Activated CD8-positive, alpha-beta T cell treated with anti-CD3 and anti-CD28 coated beads, Interleukin-2, amount 10 ng/mL, durations not matched to agents 7 days and 5 days (primary cell): Measurements from ENCODE around the gene MARCKS. TPM values are rescaled to one million over a fixed set of nuclear protein-coding genes. Genes with fewer than 3 reads are reported as not detected.

Source experiments
- ATAC-seq: fragments of 150-1000 bp; cut with Tn5 transposase; one replicate; pipeline ENCODE4 v1.10.0; 2021; ENCODE audit warnings: moderate library complexity
- CTCF ChIA-PET: fragments of 350-600 bp; sonication (Branson Sonifier 250); formaldehyde crosslinking; loops from one replicate; lab custom pipeline; 2021; ENCODE audit warnings: antibody characterized with exemption; lab: Charles Lee
- POLR2A ChIA-PET: fragments of 350-600 bp; sonication (Branson Sonifier 250); formaldehyde crosslinking; loops from one replicate; lab custom pipeline; 2021; ENCODE audit warnings: antibody characterized with exemption; lab: Charles Lee
- DNase-seq: peaks from one replicate; pipeline ENCODE4 v3.0.0-alpha.2; 2020
- H3K27ac Mint-ChIP-seq: one replicate; pipeline ENCODE4 v1.8.0; 2021; ENCODE audit warnings: mild to moderate bottlenecking, mixed read lengths
- H3K27me3 Mint-ChIP-seq: one replicate; pipeline ENCODE4 v1.8.0; 2021; ENCODE audit warnings: low read depth, mixed read lengths
- H3K36me3 Mint-ChIP-seq: one replicate; pipeline ENCODE4 v1.8.0; 2021; ENCODE audit warnings: low read depth, mixed read lengths
- H3K4me1 Mint-ChIP-seq: one replicate; pipeline ENCODE4 v1.8.0; 2021; ENCODE audit warnings: low read depth, mixed read lengths
- H3K4me3 Mint-ChIP-seq: one replicate; pipeline ENCODE4 v1.8.0; 2021; ENCODE audit warnings: mild to moderate bottlenecking, mixed read lengths
- H3K9me3 Mint-ChIP-seq: one replicate; pipeline ENCODE4 v1.8.0; 2022; ENCODE audit warnings: mixed read lengths; ENCODE audit not compliant: insufficient read depth
- total RNA-seq, 2 experiments: library from RNA; stranded (reverse); gene quantifications; one replicate each; pipeline ENCODE4 v1.2.3, GENCODE V29; 2021

MARCKS gene
- total RNA-seq, 2 experiments from 2014 or later: 0.05 to 0.08 TPM

DNA sequence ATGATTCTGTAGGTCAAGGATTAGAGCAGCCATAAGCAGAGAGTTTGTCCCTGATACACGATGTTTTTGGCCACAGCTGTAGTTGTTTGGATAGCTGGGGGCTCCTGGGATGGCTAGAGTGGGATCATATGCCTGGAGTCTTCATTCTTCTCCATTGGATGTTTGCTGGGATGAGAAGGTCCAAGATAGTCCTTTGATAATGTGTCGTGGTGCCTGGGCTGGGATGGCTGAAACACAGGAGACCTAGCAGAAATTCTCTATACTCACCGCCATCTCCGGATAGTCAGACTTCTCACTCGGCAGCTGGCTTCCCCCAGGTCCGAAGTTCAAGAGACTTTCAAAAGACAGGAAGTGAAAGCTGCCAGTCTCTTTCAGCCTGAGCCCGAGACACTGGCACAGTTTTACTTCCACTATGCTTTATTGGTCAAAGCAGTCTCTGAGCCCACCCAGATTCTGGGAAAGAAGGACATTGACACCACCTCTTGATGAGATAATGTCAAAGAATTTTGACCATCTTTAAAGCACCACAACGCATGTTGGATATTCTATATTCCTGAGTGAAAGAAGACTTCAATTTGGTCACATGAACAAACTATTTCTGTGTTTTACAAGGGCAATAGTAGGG, 16.0 kb downstream of the MARCKS start:
- POLR2A ChIA-PET: no interaction called here
- Mint-ChIP-seq H3K4me1 (peaks cover 6% of the 10 kb centered on the region), H3K36me3 (no peaks in the 10 kb centered on the region), H3K4me3 (no peak overlapping the region), H3K27me3 (peaks cover 23% of the 10 kb centered on the region), H3K9me3 (no peaks in the 10 kb centered on the region), H3K27ac (no peak overlapping the region)
- DNase-seq (peak; percentile 40), ATAC-seq (peak; percentile 47)
- CTCF ChIA-PET: interaction anchor here (1.0 kb wide), 1 partner anchor 14 kb away, joined by 3 read pairs; no protein-coding TSS in a partner anchor

DNA sequence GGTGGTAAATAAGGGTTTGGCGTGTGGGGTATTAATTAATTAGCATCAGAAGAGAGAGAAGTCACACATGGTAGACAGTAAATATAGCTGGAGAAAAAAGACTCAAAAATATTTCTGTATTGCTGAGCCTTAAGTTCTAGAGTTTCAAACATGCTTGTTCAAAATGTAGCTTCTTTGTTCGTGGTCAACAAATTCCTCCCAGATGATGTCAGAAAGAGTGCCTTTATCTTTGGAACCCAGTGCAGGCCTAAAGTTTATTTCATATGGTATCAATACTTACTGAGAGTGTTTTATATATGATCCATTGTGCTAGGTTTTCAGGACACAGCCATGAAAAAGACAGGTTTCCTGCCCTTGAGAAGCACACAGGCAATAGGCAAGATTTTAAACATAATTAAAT, 18.3 kb downstream of the MARCKS start:
- Mint-ChIP-seq H3K9me3 (no peaks in the 10 kb centered on the region), H3K4me1 (peaks cover 6% of the 10 kb centered on the region), H3K36me3 (no peaks in the 10 kb centered on the region), H3K4me3 (no peak overlapping the region), H3K27ac (no peak overlapping the region), H3K27me3 (peaks cover 30% of the 10 kb centered on the region)
- no peak for ATAC-seq
- ChIA-PET CTCF (interaction anchor here (0.8 kb wide), 1 partner anchor 17 kb away, joined by 3 read pairs; no protein-coding TSS in a partner anchor), POLR2A (no interaction called here)
- no peak for DNase-seq

DNA sequence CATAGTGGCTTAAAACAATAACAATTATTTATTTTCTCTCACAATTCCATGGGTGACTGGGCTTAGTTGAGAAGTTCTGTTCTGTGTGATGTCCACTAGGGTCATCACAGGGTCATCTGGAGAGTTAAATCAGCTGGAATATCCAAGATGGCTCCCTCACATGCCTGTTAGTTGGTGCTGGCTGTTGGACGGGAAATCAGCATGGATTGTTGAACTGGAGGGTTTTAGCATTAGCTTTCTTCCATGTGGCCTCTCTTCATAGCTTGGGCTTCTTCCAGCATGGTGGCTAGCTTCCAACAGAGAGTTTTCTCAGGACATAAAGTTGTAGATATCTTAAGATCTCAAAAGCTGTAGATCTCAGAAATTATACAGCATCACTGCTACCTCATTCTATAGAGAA, 19.6 kb downstream of the MARCKS start:
- Mint-ChIP-seq H3K36me3 (no peaks in the 10 kb centered on the region), H3K27ac (no peak overlapping the region), H3K27me3 (peaks cover 36% of the 10 kb centered on the region), H3K4me3 (no peak overlapping the region), H3K4me1 (peaks cover 6% of the 10 kb centered on the region), H3K9me3 (no peaks in the 10 kb centered on the region)
- POLR2A ChIA-PET: no interaction called here
- DNase-seq (no peak), ATAC-seq (no peak)
- CTCF ChIA-PET: interaction anchor here (0.7 kb wide), 1 partner anchor 18 kb away, joined by 3 read pairs; no protein-coding TSS in a partner anchor

DNA sequence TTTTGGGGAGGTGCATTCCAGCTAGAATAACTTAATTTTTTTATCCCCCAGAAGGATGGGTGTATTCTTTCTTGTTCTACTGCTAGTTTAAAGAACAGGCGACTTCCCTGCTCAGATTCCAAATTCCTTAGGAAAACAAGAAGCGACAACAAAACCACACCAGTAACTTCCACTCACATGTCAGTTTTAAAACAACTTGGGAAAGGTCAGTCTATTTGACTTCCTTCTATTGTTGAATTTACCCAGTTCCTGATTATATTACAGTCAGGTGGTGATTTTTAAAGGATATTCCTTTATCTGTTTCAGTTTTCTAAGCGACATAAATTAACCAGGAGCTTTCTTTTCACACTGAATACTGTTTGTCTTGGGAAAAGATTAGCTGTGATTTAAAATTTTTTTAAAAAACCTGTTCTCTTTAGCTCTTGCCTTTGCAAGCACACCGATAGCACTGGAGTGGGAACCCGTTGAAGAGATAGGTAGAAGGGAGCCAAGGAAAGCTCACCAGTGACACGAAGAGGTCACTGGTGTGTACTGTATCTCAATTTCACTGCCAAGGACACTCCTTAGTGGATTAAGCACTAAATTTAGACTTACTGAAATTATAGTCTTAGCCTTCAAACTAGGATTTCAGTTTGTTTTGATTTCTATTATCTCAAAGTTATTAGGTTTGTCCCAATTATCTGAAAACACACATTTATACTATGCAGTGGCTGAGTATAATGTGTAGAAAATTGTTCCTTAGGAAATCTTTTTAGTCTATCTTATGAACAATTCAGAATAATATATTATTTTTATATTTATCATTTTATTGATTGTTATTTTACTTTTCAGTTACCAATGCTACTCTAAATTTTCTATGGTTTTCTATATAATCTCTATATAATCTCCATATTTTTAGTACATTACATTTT, 22.3 kb downstream of the MARCKS start:
- peaks cover 33% of the 10 kb centered on the region for H3K27me3 Mint-ChIP-seq
- H3K36me3 Mint-ChIP-seq: no peaks in the 10 kb centered on the region
- H3K27ac Mint-ChIP-seq: no peak overlapping the region
- ChIA-PET POLR2A (no interaction called here), CTCF (interaction anchor here (1.0 to 1.2 kb wide), 4 partner anchors 9 to 1696 kb away, joined by 3 to 5 read pairs (median 4); no protein-coding TSS in a partner anchor)
- ATAC-seq (peak; percentile 84), DNase-seq (no peak)
- H3K4me3 Mint-ChIP-seq: no peak overlapping the region
- H3K9me3 Mint-ChIP-seq: no peaks in the 10 kb centered on the region
- H3K4me1 Mint-ChIP-seq: no peaks in the 10 kb centered on the region

DNA sequence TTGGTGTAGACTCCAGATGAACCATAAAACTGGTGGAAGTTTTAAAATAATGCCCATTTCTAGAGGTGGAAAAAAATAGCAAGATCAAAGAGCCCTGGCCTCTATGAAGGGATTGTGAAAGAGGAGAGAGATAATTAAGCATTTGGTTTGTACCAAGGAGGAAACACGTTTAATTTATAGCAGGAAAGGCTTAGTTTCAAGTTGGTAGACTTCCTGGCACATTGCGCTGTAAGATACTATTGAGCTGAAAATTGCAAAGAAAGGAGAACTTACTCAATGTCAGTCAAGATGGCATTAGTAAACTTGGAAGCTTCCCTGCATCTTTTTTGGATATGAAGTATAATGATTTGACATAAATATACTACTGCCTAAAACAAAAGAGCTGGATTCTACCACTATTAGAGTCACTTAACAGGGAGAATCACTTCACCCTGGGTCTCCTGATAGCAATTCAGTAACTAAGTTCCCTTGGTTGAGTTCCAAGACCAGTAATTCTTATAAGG, 24.4 kb downstream of the MARCKS start:
- H3K27ac Mint-ChIP-seq: no peak overlapping the region
- POLR2A ChIA-PET: no interaction called here

DNA sequence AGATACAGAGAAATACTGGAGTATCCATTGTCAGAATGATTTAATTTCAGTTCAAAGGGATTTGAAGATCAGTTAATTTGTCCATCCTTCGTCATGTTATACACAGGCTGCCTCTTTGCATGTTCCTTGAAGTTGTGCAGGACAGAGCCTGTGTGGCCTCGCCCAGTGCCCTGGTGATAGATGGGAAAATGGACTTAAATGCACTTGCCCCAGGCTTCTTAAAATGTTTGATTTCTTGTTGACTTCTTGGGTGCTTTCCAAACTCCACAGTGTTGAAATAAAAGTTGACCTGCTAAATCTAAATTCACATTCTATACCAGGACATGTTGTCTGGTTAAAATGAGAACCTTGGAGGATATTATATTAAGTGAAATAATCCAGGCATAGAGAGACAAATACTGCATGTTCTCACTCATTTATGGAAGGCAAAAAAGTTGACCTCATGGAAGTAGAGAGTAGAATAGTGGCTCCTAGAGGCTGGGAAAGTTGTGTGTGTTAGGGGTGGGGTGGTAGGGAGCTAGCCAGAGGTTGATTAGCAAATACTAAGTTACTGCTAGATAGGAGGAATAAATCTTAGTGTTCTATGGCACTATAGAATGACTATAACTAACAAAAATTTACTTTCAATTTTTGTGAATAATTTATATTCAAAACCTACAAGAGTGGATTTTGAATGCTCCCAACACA, 25.3 kb downstream of the MARCKS start:
- CTCF ChIA-PET: no interaction called here
- Mint-ChIP-seq H3K27ac (no peak overlapping the region), H3K27me3 (peaks cover 30% of the 10 kb centered on the region), H3K4me3 (no peak overlapping the region), H3K9me3 (no peaks in the 10 kb centered on the region), H3K36me3 (no peaks in the 10 kb centered on the region), H3K4me1 (no peaks in the 10 kb centered on the region)
- ATAC-seq (no peak), DNase-seq (no peak)
- POLR2A ChIA-PET: no interaction called here

More for the DNA sequence above, 24.4 kb downstream of the MARCKS start:
- H3K27me3 Mint-ChIP-seq: peaks cover 34% of the 10 kb centered on the region
- no peak overlapping the region for H3K4me3 Mint-ChIP-seq
- H3K4me1 Mint-ChIP-seq: no peaks in the 10 kb centered on the region
- no peaks in the 10 kb centered on the region for H3K9me3 Mint-ChIP-seq
- CTCF ChIA-PET: no interaction called here
- no peak for ATAC-seq
- DNase-seq: no peak
- no peaks in the 10 kb centered on the region for H3K36me3 Mint-ChIP-seq

DNA sequence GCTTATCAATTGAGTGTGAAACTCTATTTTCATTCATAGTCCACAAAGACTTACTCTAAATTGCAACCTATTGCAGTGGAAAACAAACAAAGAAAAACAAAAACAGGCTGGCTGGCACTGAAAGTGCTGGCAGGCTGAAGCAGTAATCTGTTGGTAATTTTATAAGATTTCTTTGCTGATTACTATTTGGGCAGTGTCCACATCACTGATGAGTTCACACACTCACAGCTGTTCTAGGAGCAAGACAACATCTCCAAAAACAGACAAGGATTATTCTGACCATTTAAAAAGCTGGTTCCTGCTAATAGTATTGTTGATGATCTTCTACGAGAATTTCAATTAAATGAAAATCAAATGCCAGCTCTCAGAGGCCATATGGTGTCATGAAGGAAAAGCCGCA, 26.9 kb downstream of the MARCKS start:
- H3K27ac Mint-ChIP-seq: no peak overlapping the region
- no peaks in the 10 kb centered on the region for H3K9me3 Mint-ChIP-seq
- DNase-seq (no peak), ATAC-seq (no peak)
- CTCF ChIA-PET: interaction anchor here (1.0 kb wide), 1 partner anchor 577 kb away, joined by 3 read pairs; no protein-coding TSS in a partner anchor
- no peaks in the 10 kb centered on the region for H3K36me3 Mint-ChIP-seq
- POLR2A ChIA-PET: no interaction called here
- peaks cover 20% of the 10 kb centered on the region for H3K27me3 Mint-ChIP-seq
- H3K4me1 Mint-ChIP-seq: peaks cover 2% of the 10 kb centered on the region
- no peak overlapping the region for H3K4me3 Mint-ChIP-seq

DNA sequence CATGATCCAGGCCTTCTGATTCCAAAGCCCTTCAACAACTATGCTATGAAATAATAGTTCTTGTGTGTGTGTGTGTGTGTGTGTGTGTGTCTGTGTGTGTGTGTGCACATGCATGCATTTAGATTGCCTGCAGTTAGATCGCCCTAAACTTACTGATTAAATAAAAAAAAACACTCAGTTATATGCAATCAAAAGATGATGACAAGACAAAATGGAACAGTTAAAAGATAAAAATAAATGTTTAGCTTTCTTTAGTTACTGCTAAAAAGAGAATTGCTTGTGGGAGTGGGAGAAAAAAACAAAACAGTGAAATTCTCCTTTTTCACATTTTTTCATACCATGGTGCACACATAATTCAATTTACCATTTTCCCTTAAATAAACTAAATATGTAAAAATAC, 29.4 kb downstream of the MARCKS start:
- Mint-ChIP-seq H3K27ac (no peak overlapping the region), H3K9me3 (no peaks in the 10 kb centered on the region), H3K4me1 (peaks cover 2% of the 10 kb centered on the region), H3K36me3 (no peaks in the 10 kb centered on the region), H3K4me3 (no peak overlapping the region), H3K27me3 (peaks cover 7% of the 10 kb centered on the region)
- DNase-seq: no peak
- CTCF ChIA-PET: no interaction called here
- ATAC-seq: no peak
- POLR2A ChIA-PET: no interaction called here

DNA sequence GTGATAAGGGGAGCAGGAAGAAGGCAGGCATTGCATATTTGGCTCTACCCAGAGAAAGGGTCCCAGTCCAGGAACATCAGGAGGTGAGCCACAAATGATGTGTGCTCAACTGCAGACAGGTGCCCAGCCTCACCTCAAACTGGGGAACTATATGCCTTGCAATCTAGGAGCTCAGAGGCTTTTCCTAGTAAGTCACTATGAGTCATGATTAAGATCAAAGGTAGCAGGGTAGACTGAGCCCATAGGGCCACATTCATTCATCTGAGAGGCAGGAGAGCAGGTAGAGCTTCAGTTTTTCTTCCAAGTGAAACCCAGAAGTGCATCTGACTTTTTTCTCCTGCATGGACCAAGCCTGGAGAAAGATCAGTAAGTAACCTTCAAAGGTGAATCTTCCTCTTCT, 31.3 kb downstream of the MARCKS start:
- ChIA-PET POLR2A (interaction anchor here (0.6 kb wide), 1 partner anchor 29 kb away, joined by 3 read pairs; no protein-coding TSS in a partner anchor), CTCF (interaction anchor here (0.7 kb wide), 1 partner anchor 19 kb away, joined by 3 read pairs; no protein-coding TSS in a partner anchor)
- no peak for DNase-seq
- no peak overlapping the region for H3K27ac Mint-ChIP-seq
- ATAC-seq: no peak
- peaks cover 2% of the 10 kb centered on the region for H3K4me1 Mint-ChIP-seq
- H3K27me3 Mint-ChIP-seq: peaks cover 14% of the 10 kb centered on the region
- H3K36me3 Mint-ChIP-seq: no peaks in the 10 kb centered on the region
- no peak overlapping the region for H3K4me3 Mint-ChIP-seq
- H3K9me3 Mint-ChIP-seq: no peaks in the 10 kb centered on the region

DNA sequence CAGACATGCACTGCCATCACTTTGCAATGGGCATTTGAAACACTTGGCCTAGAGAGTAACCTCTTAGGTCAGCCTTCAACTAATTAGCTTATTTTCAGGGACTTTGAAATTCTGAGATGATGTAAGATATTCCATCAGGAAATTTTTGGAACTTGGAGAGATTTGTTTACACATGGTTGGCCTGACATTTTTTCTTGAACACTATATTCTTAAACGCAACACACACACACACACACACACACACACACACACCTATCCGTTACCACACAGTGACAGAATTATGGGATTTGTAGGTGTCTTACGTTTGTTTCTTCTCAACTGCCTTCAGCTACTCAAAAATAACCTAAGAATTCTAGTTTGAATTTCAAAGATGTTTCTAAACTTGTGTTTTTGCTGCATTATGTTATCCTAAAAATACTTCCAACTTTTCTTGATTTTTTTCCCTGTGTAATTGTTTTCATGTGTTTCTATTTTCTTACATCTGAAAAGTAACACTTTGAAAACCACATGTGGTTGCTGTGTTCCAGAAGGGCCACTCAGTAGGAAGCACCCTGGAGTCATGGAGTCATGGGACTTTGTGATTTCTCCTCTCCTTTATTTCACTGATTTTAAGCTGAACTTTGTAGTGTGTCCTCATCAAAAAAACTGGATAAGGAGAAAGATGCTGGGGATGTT, 31.9 kb downstream of the MARCKS start:
- CTCF ChIA-PET: interaction anchor here (1.0 kb wide), 1 partner anchor 20 kb away, joined by 4 read pairs; no protein-coding TSS in a partner anchor
- peaks cover 18% of the 10 kb centered on the region for H3K27me3 Mint-ChIP-seq
- no peaks in the 10 kb centered on the region for H3K36me3 Mint-ChIP-seq
- no peak overlapping the region for H3K4me3 Mint-ChIP-seq
- H3K4me1 Mint-ChIP-seq: peaks cover 2% of the 10 kb centered on the region
- POLR2A ChIA-PET: interaction anchor here (0.6 kb wide), 1 partner anchor 28 kb away, joined by 3 read pairs; no protein-coding TSS in a partner anchor
- DNase-seq (no peak), ATAC-seq (no peak)
- H3K27ac Mint-ChIP-seq: no peak overlapping the region
- H3K9me3 Mint-ChIP-seq: no peaks in the 10 kb centered on the region

DNA sequence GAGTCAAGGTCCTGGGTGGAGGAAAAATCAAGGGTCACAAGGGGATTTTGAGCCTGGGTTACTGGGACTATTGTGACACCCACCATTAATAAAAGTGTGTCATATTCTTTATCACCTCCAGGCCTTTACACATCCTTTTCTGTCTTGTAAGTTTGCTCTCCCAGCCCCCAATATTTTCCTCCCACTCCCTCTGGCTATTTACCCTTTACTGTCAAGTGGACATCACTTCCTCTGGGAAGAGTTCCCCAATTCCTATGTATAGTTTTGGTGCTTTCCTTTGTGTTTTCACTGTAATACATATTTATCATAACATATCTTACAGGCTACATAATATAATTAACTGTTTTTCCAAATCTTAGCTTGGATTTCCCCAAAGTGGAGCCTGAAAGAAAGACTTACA, 36.3 kb downstream of the MARCKS start:
- ATAC-seq: no peak
- Mint-ChIP-seq H3K27ac (no peak overlapping the region), H3K9me3 (no peaks in the 10 kb centered on the region), H3K36me3 (no peaks in the 10 kb centered on the region), H3K4me1 (peaks cover 2% of the 10 kb centered on the region), H3K27me3 (peaks cover 19% of the 10 kb centered on the region), H3K4me3 (no peak overlapping the region)
- no peak for DNase-seq
- CTCF ChIA-PET: no interaction called here
- POLR2A ChIA-PET: no interaction called here
